ENCODE results near the gene LRRC49. TPM values are rescaled to one million over a fixed set of nuclear protein-coding genes. Genes with fewer than 3 reads are reported as not detected.

The LRRC49 gene
- total and polyA plus RNA-seq, 2 of the 13 experiments (the other 11 are each of a cell fraction or from before 2014, with no cell fraction given) = 0.57 to 1.00 TPM

DNA sequence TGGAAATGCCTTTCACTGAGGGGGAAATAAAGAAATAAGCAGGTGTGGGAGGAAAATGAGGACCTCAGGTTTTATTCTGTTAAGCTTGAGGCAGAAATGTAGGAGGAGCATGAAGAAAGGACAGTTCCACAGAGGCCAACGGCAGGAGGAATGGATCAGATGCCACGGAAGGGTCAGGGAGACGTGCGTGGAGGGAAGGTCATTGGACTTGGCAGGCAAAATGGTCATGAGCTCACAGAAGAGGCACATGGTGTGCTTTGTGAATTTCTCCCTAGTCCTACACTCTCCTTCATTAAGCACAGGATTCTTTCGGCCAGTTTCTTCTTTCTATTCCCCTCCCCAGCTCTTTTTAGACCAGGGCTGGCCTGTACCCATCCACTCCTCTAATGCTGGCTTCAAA, 190.2 kb downstream of the LRRC49 start:
- Histone ChIP-seq H3K4me3 (replicated peaks in 1 of 3; ENCODE audit: insufficient read depth in 1 of 3, low read depth in 2 of 3, low read length in 3 of 3) (no peak overlapping the region), H3K4me2 (ENCODE audit: low read depth, low read length) (no peak overlapping the region), H3K27ac (ENCODE audit: extremely low read length, insufficient read depth, low read length) (no peak overlapping the region), H3K9ac (ENCODE audit: insufficient read depth, low read depth, low read length) (no peak overlapping the region), H3K36me3 (replicated peaks in 1 of 2; ENCODE audit: control insufficient read depth in 1 of 2, insufficient read depth in 2 of 2, low read length in 2 of 2) (no peaks in the 10 kb centered on the region), H3K27me3 (ENCODE audit: control insufficient read depth in 1 of 2, insufficient read depth in 2 of 2, low read length in 2 of 2) (no peaks in the 10 kb centered on the region), H3K79me2 (ENCODE audit: insufficient read depth, low read length) (no peaks in the 10 kb centered on the region), H3K4me1 (ENCODE audit: insufficient read depth, low read length) (no peaks in the 10 kb centered on the region), H4K20me1 (ENCODE audit: insufficient read depth, low read length) (no peaks in the 10 kb centered on the region), H3K9me3 (ENCODE audit: low read length) (no peaks in the 10 kb centered on the region), H2AFZ (ENCODE audit: low read length) (no peak overlapping the region)
- DNase-seq (ENCODE audit: low spot score) (no peak), FAIRE-seq (no peak), ATAC-seq (no peak)
- TF ChIP-seq ZNF678 (CRISPR knock-in tag; IDR thresholded peaks at IDR 0.05) = no peak
- TF ChIP-seq, protein P1, sequence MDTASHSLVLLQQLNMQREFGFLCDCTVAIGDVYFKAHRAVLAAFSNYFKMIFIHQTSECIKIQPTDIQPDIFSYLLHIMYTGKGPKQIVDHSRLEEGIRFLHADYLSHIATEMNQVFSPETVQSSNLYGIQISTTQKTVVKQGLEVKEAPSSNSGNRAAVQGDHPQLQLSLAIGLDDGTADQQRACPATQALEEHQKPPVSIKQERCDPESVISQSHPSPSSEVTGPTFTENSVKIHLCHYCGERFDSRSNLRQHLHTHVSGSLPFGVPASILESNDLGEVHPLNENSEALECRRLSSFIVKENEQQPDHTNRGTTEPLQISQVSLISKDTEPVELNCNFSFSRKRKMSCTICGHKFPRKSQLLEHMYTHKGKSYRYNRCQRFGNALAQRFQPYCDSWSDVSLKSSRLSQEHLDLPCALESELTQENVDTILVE (CRISPR knock-in tag; IDR thresholded peaks at IDR 0.05) = no peak
- TF ChIP-seq TAF1 (CRISPR knock-in tag; IDR thresholded peaks at IDR 0.05) = no peak
- TF ChIP-seq ZBTB7A (CRISPR knock-in tag; IDR thresholded peaks at IDR 0.05) = no peak
- TF ChIP-seq ZKSCAN5 (CRISPR knock-in tag; IDR thresholded peaks at IDR 0.05) = no peak
- no peak for TF ChIP-seq GZF1 (CRISPR knock-in tag; IDR thresholded peaks at IDR 0.05)
- no peak for TF ChIP-seq PHB2 (IDR thresholded peaks at IDR 0.05; ENCODE audit: partially characterized antibody)
- no peak for TF ChIP-seq ZNF382 (CRISPR knock-in tag; IDR thresholded peaks at IDR 0.05; ENCODE audit: borderline replicate concordance)
- no peak for TF ChIP-seq ZNF232 (CRISPR knock-in tag; IDR thresholded peaks at IDR 0.05; ENCODE audit: borderline replicate concordance)
- TF ChIP-seq ZNF563 (CRISPR knock-in tag; IDR thresholded peaks at IDR 0.05) = no peak
- no peak for TF ChIP-seq HNRNPLL (IDR thresholded peaks at IDR 0.05; ENCODE audit: low read depth, low read length, poor library complexity, severe bottlenecking)
- TF ChIP-seq KDM6A (CRISPR knock-in tag; IDR thresholded peaks at IDR 0.05; ENCODE audit: low read depth) = no peak
- TF ChIP-seq, protein P2, sequence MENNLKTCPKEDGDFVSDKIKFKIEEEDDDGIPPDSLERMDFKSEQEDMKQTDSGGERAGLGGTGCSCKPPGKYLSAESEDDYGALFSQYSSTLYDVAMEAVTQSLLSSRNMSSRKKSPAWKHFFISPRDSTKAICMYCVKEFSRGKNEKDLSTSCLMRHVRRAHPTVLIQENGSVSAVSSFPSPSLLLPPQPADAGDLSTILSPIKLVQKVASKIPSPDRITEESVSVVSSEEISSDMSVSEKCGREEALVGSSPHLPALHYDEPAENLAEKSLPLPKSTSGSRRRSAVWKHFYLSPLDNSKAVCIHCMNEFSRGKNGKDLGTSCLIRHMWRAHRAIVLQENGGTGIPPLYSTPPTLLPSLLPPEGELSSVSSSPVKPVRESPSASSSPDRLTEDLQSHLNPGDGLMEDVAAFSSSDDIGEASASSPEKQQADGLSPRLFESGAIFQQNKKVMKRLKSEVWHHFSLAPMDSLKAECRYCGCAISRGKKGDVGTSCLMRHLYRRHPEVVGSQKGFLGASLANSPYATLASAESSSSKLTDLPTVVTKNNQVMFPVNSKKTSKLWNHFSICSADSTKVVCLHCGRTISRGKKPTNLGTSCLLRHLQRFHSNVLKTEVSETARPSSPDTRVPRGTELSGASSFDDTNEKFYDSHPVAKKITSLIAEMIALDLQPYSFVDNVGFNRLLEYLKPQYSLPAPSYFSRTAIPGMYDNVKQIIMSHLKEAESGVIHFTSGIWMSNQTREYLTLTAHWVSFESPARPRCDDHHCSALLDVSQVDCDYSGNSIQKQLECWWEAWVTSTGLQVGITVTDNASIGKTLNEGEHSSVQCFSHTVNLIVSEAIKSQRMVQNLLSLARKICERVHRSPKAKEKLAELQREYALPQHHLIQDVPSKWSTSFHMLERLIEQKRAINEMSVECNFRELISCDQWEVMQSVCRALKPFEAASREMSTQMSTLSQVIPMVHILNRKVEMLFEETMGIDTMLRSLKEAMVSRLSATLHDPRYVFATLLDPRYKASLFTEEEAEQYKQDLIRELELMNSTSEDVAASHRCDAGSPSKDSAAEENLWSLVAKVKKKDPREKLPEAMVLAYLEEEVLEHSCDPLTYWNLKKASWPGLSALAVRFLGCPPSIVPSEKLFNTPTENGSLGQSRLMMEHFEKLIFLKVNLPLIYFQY (CRISPR knock-in tag; IDR thresholded peaks at IDR 0.05; ENCODE audit: borderline replicate concordance) = no peak
- TF ChIP-seq ZNF30 (CRISPR knock-in tag; IDR thresholded peaks at IDR 0.05) = no peak
- TF ChIP-seq MAFG (CRISPR knock-in tag; IDR thresholded peaks at IDR 0.05) = no peak
- TF ChIP-seq, protein P3, sequence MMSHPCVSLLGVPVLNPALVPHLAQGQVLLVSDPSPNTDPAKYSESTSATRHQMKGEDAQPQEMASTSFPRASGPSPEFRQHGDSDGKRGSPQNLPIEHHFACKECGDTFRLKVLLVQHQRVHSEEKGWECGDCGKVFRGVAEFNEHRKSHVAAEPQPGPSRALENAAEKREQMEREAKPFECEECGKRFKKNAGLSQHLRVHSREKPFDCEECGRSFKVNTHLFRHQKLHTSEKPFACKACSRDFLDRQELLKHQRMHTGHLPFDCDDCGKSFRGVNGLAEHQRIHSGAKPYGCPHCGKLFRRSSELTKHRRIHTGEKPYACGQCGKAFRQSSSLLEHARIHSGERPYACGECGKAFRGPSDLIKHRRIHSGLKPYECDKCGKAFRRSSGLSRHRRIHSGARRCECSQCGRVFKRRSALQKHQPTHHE (CRISPR knock-in tag; IDR thresholded peaks at IDR 0.05; ENCODE audit: borderline replicate concordance) = no peak
- no peak for TF ChIP-seq ZNF619 (CRISPR knock-in tag; IDR thresholded peaks at IDR 0.05)
- TF ChIP-seq ZBTB43 (CRISPR knock-in tag; conservative IDR thresholded peaks at IDR 0.05) = no peak
- TF ChIP-seq ZMYM3 (CRISPR knock-in tag; IDR thresholded peaks at IDR 0.05) = no peak
- 44% methylated on average over 5 of the region's 5 CpGs for WGBS (ENCODE audit: low lambda C conversion rate)
- intact Hi-C loops (cut with micrococcal nuclease; ENCODE audit: unreplicated experiment) (no loop called here), in situ Hi-C loops (cut with HindIII; ENCODE audit: extremely low pct_ligation_motif_present, low pct_unique_long_range_greater_than_20kb) (no loop called here)
- no TSS peak for BruUV-seq (replicated peaks)
- POLR2A ChIA-PET = no interaction called here
- CTCF ChIA-PET (ENCODE audit: low intra/inter-chr PET ratio, low total read pairs) = no interaction called here

Measured in HepG2 (cell line).